Measurements from ENCODE around the gene B4GALNT4.
"Not testable (repeated sequence)": the region's sequence is repeated elsewhere in the genome, so short reads cannot be mapped to it uniquely, and the experiment has no call there.

B4GALNT4 gene

DNA sequence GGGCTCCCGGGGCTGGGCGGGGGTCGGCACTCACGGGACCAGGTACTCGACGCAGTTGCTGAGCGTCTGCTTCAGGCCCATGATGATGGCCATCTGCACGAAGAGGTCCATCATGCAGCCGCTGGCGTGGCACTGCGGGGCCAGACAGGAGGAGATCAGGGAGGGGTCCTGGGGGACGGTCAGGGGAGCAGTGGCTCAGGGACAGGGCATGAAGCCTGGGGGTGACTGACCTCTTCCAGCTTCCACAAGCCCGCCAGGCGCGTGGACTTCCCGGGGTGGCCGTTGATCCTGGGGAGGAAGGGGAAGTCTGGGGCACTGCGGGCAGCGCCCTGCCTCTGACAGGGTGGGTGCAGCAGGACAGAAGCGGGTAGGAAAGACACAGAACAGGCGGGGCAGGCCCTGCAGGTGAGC is 51.6 kb downstream of the B4GALNT4 start:
- DNase-seq (ENCODE audit: low read depth): no peak

DNA sequence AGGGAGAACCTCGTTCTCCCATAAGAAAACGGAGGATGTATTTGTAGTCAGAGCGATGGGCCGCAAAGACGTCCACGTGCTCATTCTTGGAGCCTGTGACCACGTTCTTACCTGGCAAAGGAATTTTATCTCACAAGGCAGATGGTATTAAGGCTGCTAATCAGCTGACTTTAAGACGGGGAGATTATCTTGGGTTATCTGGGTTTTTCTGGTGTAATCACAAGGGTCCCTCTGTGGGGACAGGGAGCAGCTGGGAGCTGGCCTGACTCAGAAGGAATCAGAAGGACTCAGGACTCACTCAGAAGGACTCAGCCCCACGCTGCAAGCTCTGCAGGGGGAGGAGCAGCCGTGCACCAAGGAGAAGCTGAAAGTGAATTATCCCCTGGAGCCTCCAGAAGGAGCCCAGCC is 53.0 kb downstream of the B4GALNT4 start:
- DNase-seq (ENCODE audit: low read depth): no peak

DNA sequence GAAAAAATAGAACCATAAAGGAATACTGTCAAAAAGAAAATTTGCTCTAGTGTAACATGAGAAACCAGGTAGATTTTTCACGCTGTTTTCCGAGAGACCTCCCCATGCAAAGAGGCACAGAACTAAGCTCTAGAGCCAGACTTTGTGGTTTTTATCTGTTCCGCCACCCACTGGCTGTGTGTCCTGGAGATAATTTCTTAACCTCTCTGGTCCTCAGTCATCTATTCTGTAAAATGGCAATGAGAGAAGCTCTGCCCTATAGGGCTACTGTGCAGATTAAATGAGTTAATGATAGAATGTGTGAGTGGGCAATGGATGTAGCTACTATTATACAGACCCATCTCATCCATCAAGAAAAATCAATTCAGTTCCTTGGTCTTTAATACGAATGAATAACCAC is 54.9 kb downstream of the B4GALNT4 start:
- no peak for DNase-seq (ENCODE audit: low read depth)

- DNase-seq (ENCODE audit: low read depth): not testable (repeated sequence)
Measured at GRCh38 chr11:424766-425165, 55.5 kb downstream of the B4GALNT4 start.

GRCh38 chr11:425301-425700 is 56.0 kb downstream of the B4GALNT4 start:
- DNase-seq (ENCODE audit: low read depth): no peak

DNA sequence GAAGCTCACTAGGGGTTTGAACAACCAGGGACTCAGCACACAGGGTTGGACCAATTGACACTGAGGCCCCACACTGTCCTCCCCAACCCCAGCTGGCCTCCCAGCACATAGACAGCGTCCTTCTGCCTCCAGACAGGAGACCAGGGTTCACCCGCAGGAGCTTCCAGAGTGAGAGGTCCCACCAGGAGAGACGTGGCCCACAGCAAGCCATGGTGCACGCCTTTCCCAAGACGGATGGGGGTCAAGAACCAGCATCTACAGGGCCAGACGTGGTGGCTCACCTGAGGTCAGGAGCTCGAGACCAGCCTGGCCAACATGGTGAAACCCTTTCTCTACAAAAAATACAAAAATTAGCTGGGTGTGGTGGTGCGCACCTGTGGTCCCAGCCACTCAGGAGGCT is 57.6 kb downstream of the B4GALNT4 start:
- DNase-seq (ENCODE audit: low read depth): no peak

DNA sequence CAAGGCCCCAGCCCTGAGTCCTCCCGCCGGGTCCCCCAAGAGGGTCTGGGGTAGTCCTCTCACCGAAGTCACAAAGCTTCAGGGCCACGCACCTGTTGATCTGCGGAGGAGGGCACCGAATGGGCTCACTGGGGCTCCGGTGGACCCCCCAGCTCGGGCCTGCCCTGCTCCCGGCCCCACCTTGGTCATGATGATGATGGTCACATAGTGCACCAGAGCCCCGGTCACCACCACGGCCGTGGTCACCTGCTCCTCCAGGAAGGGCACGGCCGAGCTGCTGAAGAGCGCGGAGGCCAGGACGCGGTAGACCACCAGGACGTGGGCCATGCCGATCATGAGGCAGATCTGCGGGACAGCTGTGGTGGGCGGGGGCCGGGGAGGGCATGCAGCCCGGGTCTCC is 59.0 kb downstream of the B4GALNT4 start:
- no peak for DNase-seq (ENCODE audit: low read depth)

- DNase-seq (ENCODE audit: low read depth): no peak
Measured at GRCh38 chr11:429391-429790, 60.1 kb downstream of the B4GALNT4 start.

- no peak for DNase-seq (ENCODE audit: low read depth)
Measured at GRCh38 chr11:429931-430456, 60.7 kb downstream of the B4GALNT4 start.
